HepG2 (cell line): ENCODE data around the gene NBPF3. TPM values are rescaled to one million over a fixed set of nuclear protein-coding genes. Genes with fewer than 3 reads are reported as not detected.

ENCODE experiments used
- CEBPB ChIP-seq: IDR thresholded peaks from 2 replicates; pipeline ENCODE4 v1.6.1; 2011; ENCODE audit warnings: low read depth, low read length, improper control_type of control experiment, borderline replicate concordance
- DBP ChIP-seq: sonication (generic); formaldehyde crosslinking; IDR thresholded peaks from 2 replicates; pipeline ENCODE4 v1.4.0; 2020; ENCODE audit warnings: missing genetic modification reagents; ENCODE audit errors: not compliant biosample characterization
- DNMT1 ChIP-seq: sonication (generic); formaldehyde crosslinking; IDR thresholded peaks from 2 replicates; pipeline ENCODE4 v1.5.1; 2020; ENCODE audit warnings: mild to moderate bottlenecking, missing genetic modification reagents
- EED ChIP-seq: sonication (generic); formaldehyde crosslinking; IDR thresholded peaks from 2 replicates; pipeline ENCODE4 v1.5.0; 2020; ENCODE audit warnings: mild to moderate bottlenecking, missing genetic modification reagents
- EHMT2 ChIP-seq: fragments of 200-600 bp; sonication (generic); IDR thresholded peaks from 2 replicates; pipeline ENCODE4 v1.7.0; 2017; ENCODE audit warnings: antibody characterized with exemption, low read depth, low read length, borderline replicate concordance
- GLMP ChIP-seq: sonication (generic); formaldehyde crosslinking; IDR thresholded peaks from 2 replicates; pipeline ENCODE4 v1.9.0; 2021; ENCODE audit warnings: missing genetic modification reagents, mild to moderate bottlenecking, borderline replicate concordance
- HMG20A ChIP-seq: IDR thresholded peaks from 2 replicates; pipeline ENCODE4 v1.6.1; 2016; ENCODE audit warnings: borderline replicate concordance
- JUND ChIP-seq: sonication (generic); formaldehyde crosslinking; IDR thresholded peaks from 2 replicates; pipeline ENCODE4 v1.8.0; 2022; ENCODE audit warnings: mild to moderate bottlenecking, missing genetic modification reagents
- MBD4 ChIP-seq: IDR thresholded peaks from 2 replicates; pipeline ENCODE4 v1.6.1; 2012; ENCODE audit warnings: low read length, inconsistent platforms, borderline replicate concordance
- NCOA1 ChIP-seq: sonication (generic); formaldehyde crosslinking; IDR thresholded peaks from 2 replicates; pipeline ENCODE4 v1.9.0; 2021; ENCODE audit warnings: missing genetic modification reagents
- SP4 ChIP-seq: sonication (generic); formaldehyde crosslinking; IDR thresholded peaks from 2 replicates; pipeline ENCODE4 v1.8.1; 2023; ENCODE audit warnings: mild to moderate bottlenecking, missing genetic modification reagents
- U2AF1 ChIP-seq: fragments of 200-400 bp; formaldehyde crosslinking; optimal IDR thresholded peaks from 2 replicates; pipeline ENCODE3; 2017; ENCODE audit warnings: mild to moderate bottlenecking, low read depth, low read length
- ZFP91 ChIP-seq: sonication (generic); formaldehyde crosslinking; IDR thresholded peaks from 2 replicates; pipeline ENCODE4 v1.9.0; 2022; ENCODE audit warnings: missing genetic modification reagents, mild to moderate bottlenecking, borderline replicate concordance
- ZNF143 ChIP-seq: sonication (generic); formaldehyde crosslinking; IDR thresholded peaks from 2 replicates; pipeline ENCODE4 v1.4.0; 2020; ENCODE audit warnings: missing genetic modification reagents
- ZNF468 ChIP-seq: sonication (generic); formaldehyde crosslinking; IDR thresholded peaks from 2 replicates; pipeline ENCODE4 v1.8.0; 2022; ENCODE audit warnings: mild to moderate bottlenecking, moderate library complexity, missing genetic modification reagents
- ZNF569 ChIP-seq: sonication (generic); formaldehyde crosslinking; IDR thresholded peaks from 2 replicates; pipeline ENCODE4 v1.5.0; 2020; ENCODE audit warnings: mild to moderate bottlenecking, missing genetic modification reagents, moderate library complexity, borderline replicate concordance
- ZNF710 ChIP-seq: sonication (generic); formaldehyde crosslinking; IDR thresholded peaks from 2 replicates; pipeline ENCODE4 v1.5.0; 2020; ENCODE audit warnings: mild to moderate bottlenecking, missing genetic modification reagents, borderline replicate concordance
- polyA plus RNA-seq, 8 experiments: library from polyadenylated mRNA; depleted of rRNA in 3 of 8; stranded (reverse) in 7 of 8; unstranded in 1 of 8; fragments of >200 nt; fragmentation: Illumina TruSeq in 4 of 8; extraction: Trizol in 4 of 8; gene quantifications; 2 replicates each; pipeline versions ENCODE4 v1.2.1 to v1.2.3, GENCODE V29; 2011 to 2016; ENCODE audit warnings: low read depth in 4 of 8, missing spikeins in 1 of 8, mixed read lengths in 1 of 8; ENCODE audit not compliant: insufficient read depth in 1 of 8
- total RNA-seq, 5 experiments: library from RNA; depleted of rRNA; stranded (reverse); fragments of >200 nt; fragmentation: Illumina TruSeq; extraction: Trizol; gene quantifications; 2 replicates each; pipeline ENCODE4 v1.2.3, GENCODE V29; 2016; ENCODE audit warnings: low read depth in 1 of 5
- TF ChIP-seq, protein P1 (sequence below): sonication (generic); formaldehyde crosslinking; IDR thresholded peaks from 2 replicates; pipeline ENCODE4 v1.4.0; 2020; ENCODE audit warnings: missing genetic modification reagents, borderline replicate concordance
- TF ChIP-seq, protein P2 (sequence below): sonication (generic); formaldehyde crosslinking; IDR thresholded peaks from 2 replicates; pipeline ENCODE4 v1.8.1; 2023; ENCODE audit warnings: mild to moderate bottlenecking, moderate library complexity, missing genetic modification reagents

The NBPF3 gene
- total and polyA plus RNA-seq, 2 of the 13 experiments (the other 11 are each of a cell fraction or from before 2014, with no cell fraction given), result 3.5 to 4.9 TPM

DNA sequence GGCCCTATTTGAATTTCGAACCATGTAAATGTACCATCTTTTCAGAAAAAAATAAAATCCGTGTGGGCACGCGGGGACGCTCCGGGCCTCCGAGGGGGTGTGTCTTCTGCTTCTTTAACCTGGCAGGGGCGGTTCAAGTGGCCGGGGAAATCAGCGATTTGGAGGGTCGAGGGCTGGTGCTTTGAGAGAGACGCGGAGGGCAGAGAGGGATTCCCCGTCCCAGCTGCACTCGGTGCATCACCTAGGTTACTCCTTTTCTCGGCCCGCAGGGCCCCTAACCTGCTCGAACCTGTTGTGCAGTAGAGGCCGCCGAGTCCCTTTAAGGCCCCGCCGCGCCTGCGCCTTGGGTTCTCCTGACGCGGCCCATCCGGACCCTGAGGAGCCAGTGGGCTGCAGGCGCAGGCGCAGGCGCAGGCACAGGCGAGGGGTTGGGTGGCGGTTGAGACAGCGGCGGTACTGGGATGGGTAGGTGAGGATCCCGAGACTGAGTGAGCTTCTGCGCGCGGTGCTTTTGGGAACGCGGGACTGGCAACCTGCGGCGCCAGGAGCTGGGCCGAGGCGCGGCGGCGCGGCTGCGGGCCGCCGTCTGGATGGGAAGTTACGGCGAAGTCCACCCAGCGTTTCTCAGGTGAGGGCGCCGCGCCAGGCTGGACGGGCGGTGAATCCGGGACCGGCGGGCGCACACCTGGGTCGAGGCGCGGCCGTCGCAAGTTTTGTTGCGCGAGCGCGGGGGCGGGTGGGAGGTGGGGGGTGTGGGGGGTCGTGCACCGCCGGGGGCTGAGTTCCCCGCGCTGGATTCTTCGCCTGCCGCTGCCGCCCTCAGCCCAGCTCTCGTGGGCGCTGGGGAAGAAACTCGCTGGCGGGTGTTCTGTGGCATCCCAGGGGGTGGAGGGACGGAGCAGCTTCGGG, at the start of gene NBPF3 (continued):
- TF ChIP-seq, protein P1, sequence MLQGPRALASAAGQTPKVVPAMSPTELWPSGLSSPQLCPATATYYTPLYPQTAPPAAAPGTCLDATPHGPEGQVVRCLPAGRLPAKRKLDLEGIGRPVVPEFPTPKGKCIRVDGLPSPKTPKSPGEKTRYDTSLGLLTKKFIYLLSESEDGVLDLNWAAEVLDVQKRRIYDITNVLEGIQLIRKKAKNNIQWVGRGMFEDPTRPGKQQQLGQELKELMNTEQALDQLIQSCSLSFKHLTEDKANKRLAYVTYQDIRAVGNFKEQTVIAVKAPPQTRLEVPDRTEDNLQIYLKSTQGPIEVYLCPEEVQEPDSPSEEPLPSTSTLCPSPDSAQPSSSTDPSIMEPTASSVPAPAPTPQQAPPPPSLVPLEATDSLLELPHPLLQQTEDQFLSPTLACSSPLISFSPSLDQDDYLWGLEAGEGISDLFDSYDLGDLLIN (CRISPR knock-in tag), result no peak
- TF ChIP-seq U2AF1 (no peak), GLMP (CRISPR knock-in tag) (no peak), HMG20A (CRISPR knock-in tag) (no peak), EHMT2 (no peak), MBD4 (no peak), DBP (CRISPR knock-in tag) (no peak), SP4 (CRISPR knock-in tag) (no peak), ZNF710 (CRISPR knock-in tag) (0 out of 2 replicates have a peak, but pooled peaks have one; percentile 25), ZNF569 (CRISPR knock-in tag) (no peak), CEBPB (no peak), ZFP91 (CRISPR knock-in tag) (peak; percentile 98), DNMT1 (CRISPR knock-in tag) (no peak), NCOA1 (CRISPR knock-in tag) (no peak), EED (CRISPR knock-in tag) (0 out of 2 replicates have a peak, but pooled peaks have one; percentile 1), ZNF468 (CRISPR knock-in tag) (no peak), JUND (CRISPR knock-in tag) (no peak), ZNF143 (CRISPR knock-in tag) (no peak)
- TF ChIP-seq, protein P2, sequence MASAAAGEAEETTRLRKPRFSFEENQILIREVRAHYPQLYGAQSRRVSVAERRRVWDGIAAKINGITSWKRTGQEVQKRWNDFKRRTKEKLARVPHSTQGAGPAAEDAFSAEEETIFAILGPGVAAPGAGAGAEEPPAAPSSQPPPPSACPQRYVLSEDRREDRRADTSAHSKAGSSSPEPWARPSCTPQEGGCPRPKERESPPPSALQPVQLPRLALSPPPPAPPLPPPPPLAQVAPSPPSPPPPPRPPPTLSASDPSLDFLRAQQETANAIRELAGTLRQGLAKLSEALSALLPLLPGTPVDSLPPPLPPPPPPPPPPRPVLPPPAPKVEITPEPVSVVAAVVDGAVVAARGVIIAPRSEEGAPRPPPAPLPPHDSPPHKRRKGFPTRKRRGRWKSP (CRISPR knock-in tag), result peak; percentile 78
